Mononuclear cell (primary cell): ENCODE data around the gene REM1. TPM values are rescaled to one million over a fixed set of nuclear protein-coding genes. Genes with fewer than 3 reads are reported as not detected.

Source experiments
- total RNA-seq: library from RNA; depleted of rRNA; stranded (reverse); fragments of >200 nt; gene quantifications from one replicate; pipeline ENCODE4 v1.2.3, GENCODE V29; 2012

REM1 gene
- total RNA-seq, 1 donor: 0.10 TPM

Other genes starting within 250 kb of the REM1 start
- not detected for gene DEFB115, start 217.6 kb upstream of the REM1 start, total RNA-seq
- gene DEFB116, start 166.7 kb upstream of the REM1 start, total RNA-seq: not detected
- not detected for gene DEFB118, start 106.7 kb upstream of the REM1 start, total RNA-seq
- not detected for gene DEFB119, start 84.7 kb upstream of the REM1 start, total RNA-seq
- not detected for gene DEFB121, start 69.1 kb upstream of the REM1 start, total RNA-seq
- not detected for gene DEFB123, start 34.7 kb upstream of the REM1 start, total RNA-seq
- not detected for gene DEFB124, start 161 bp upstream of the REM1 start, total RNA-seq
- 62.0 TPM for gene HM13, start 39.2 kb downstream of the REM1 start, total RNA-seq
- gene ID1, start 130.0 kb downstream of the REM1 start, total RNA-seq: 17.1 TPM
- gene COX4I2, start 162.6 kb downstream of the REM1 start, total RNA-seq: not detected
- gene BCL2L1, start 247.6 kb downstream of the REM1 start, total RNA-seq: 37.6 TPM